Smooth muscle cell (in vitro differentiated cells): ENCODE measurements around the gene ARGFX. TPM values are rescaled to one million over a fixed set of nuclear protein-coding genes. Genes with fewer than 3 reads are reported as not detected.
"Not testable (repeated sequence)": the region's sequence is repeated elsewhere in the genome, so short reads cannot be mapped to it uniquely, and the experiment has no call there.

Source experiments
- DNase-seq: peaks from one replicate; lab custom pipeline; 2025; ENCODE audit not compliant: unreplicated experiment; lab: John Stamatoyannopoulos, UW
- H2AFZ ChIP-seq: fragments of 200-600 bp; sonication (generic); 2 replicates; pipeline ENCODE4 v1.6.0; 2016; ENCODE audit warnings: antibody characterized with exemption, low read depth, mild to moderate bottlenecking
- H3F3A ChIP-seq: fragments of 200-600 bp; sonication (generic); 2 replicates; pipeline ENCODE4 v1.6.0; 2017; ENCODE audit warnings: antibody characterized with exemption, low read depth
- H3K27ac ChIP-seq: fragments of 200-600 bp; sonication (generic); 2 replicates; pipeline ENCODE4 v1.5.1; 2016; ENCODE audit warnings: low read depth, mild to moderate bottlenecking
- H3K27me3 ChIP-seq: fragments of 200-600 bp; sonication (generic); 2 replicates; pipeline ENCODE4 v1.6.1; 2016; ENCODE audit warnings: low read depth, mild to moderate bottlenecking
- H3K36me3 ChIP-seq: fragments of 200-600 bp; sonication (generic); 2 replicates; pipeline ENCODE4 v1.5.1; 2016; ENCODE audit warnings: low read depth
- H3K4me1 ChIP-seq: fragments of 200-600 bp; sonication (generic); 2 replicates; pipeline ENCODE4 v1.5.1; 2016; ENCODE audit warnings: low read depth
- H3K4me2 ChIP-seq: fragments of 200-600 bp; sonication (generic); 2 replicates; pipeline ENCODE4 v1.6.0; 2016; ENCODE audit warnings: mild to moderate bottlenecking
- H3K4me3 ChIP-seq: fragments of 200-600 bp; sonication (generic); 2 replicates; pipeline ENCODE4 v1.5.1; 2016; ENCODE audit warnings: mild to moderate bottlenecking
- H3K79me2 ChIP-seq: fragments of 200-600 bp; sonication (generic); 2 replicates; pipeline ENCODE4 v1.6.0; 2016; ENCODE audit warnings: low read depth, mild to moderate bottlenecking
- H3K9ac ChIP-seq: fragments of 200-600 bp; sonication (generic); 2 replicates; pipeline ENCODE4 v1.6.0; 2016; ENCODE audit warnings: low read depth
- H3K9me3 ChIP-seq: fragments of 200-600 bp; sonication (generic); replicated peaks from 2 replicates; pipeline ENCODE4 v1.5.1; 2016; ENCODE audit warnings: low read depth
- H4K20me1 ChIP-seq: fragments of 200-600 bp; sonication (generic); 2 replicates; pipeline ENCODE4 v1.6.0; 2016; ENCODE audit warnings: low read depth
- WGBS: methylation state at CpG from one replicate; pipeline ENCODE4 v1.1.7; 2016; ENCODE audit warnings: low lambda C conversion rate; 5-methylcytosine and 5-hydroxymethylcytosine counted together
- polyA plus RNA-seq: library from polyadenylated mRNA; unstranded; fragments of >200 nt; fragmentation: Nextera tagmentation; extraction: Ambion mirVana; gene quantifications from 2 replicates; pipeline ENCODE4 v1.2.1, GENCODE V29; 2016
- total RNA-seq: library from RNA; depleted of rRNA; stranded (reverse); fragments of >200 nt; gene quantifications from 2 replicates; pipeline ENCODE4 v1.2.3, GENCODE V29; 2014
- TF ChIP-seq, protein P1 (sequence below): fragments of 200-600 bp; sonication (generic); IDR thresholded peaks from 2 replicates; pipeline ENCODE4 v1.5.1; 2017; ENCODE audit warnings: borderline replicate concordance, mild to moderate bottlenecking, antibody characterized with exemption; ENCODE audit not compliant: insufficient read depth, poor library complexity, severe bottlenecking

ARGFX gene
- total and polyA plus RNA-seq, 2 experiments from 2014 or later, result not detected

- Histone ChIP-seq H3K79me2 (no peaks in the 10 kb centered on the region), H4K20me1 (no peaks in the 10 kb centered on the region), H3K27ac (no peak overlapping the region), H3F3A (no peaks in the 10 kb centered on the region), H3K27me3 (peaks cover 5% of the 10 kb centered on the region), H3K4me3 (no peak overlapping the region), H3K9ac (no peak overlapping the region), H3K4me2 (no peak overlapping the region), H3K4me1 (no peaks in the 10 kb centered on the region), H2AFZ (no peak overlapping the region), H3K9me3 (no peaks in the 10 kb centered on the region), H3K36me3 (no peaks in the 10 kb centered on the region)
- TF ChIP-seq, protein P1, sequence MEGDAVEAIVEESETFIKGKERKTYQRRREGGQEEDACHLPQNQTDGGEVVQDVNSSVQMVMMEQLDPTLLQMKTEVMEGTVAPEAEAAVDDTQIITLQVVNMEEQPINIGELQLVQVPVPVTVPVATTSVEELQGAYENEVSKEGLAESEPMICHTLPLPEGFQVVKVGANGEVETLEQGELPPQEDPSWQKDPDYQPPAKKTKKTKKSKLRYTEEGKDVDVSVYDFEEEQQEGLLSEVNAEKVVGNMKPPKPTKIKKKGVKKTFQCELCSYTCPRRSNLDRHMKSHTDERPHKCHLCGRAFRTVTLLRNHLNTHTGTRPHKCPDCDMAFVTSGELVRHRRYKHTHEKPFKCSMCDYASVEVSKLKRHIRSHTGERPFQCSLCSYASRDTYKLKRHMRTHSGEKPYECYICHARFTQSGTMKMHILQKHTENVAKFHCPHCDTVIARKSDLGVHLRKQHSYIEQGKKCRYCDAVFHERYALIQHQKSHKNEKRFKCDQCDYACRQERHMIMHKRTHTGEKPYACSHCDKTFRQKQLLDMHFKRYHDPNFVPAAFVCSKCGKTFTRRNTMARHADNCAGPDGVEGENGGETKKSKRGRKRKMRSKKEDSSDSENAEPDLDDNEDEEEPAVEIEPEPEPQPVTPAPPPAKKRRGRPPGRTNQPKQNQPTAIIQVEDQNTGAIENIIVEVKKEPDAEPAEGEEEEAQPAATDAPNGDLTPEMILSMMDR, result no peak
- no peak for DNase-seq
- 98% methylated on average over 2 of the region's 2 CpGs for WGBS
Measured at GRCh38 chr3:121594850-121595249, 27.1 kb downstream of the ARGFX start.

GRCh38 chr3:121595765-121596406 lies 28.1 kb downstream of the ARGFX start:
- TF ChIP-seq, protein P1, result no peak
- Histone ChIP-seq H4K20me1 (no peaks in the 10 kb centered on the region), H2AFZ (no peak overlapping the region), H3F3A (no peaks in the 10 kb centered on the region), H3K9me3 (no peaks in the 10 kb centered on the region), H3K4me1 (no peaks in the 10 kb centered on the region), H3K9ac (no peak overlapping the region), H3K79me2 (no peaks in the 10 kb centered on the region), H3K4me3 (no peak overlapping the region), H3K27me3 (peaks cover 5% of the 10 kb centered on the region), H3K4me2 (no peak overlapping the region), H3K36me3 (no peaks in the 10 kb centered on the region), H3K27ac (no peak overlapping the region)
- no peak for DNase-seq
- WGBS, result 89% methylated on average over 4 of the region's 4 CpGs

DNA sequence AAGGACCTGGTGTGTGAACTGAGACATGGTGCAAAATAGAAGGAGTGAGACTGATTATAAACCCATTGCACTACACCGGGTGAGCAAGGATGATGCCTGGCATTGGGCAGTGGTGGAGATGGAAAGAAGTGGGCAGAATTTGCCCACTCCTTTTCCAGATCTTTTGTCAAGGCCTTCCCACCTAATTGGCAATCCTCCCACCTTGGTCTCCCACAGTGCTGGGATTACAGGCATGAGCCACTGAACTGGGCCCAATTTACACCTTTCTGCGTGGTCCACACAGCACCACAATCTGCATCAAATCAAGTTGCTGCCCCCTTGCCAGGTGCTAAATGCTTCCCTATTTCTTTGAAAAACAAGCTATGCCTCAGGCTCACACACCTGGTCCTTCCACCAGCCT lies 30.8 kb downstream of the ARGFX start:
- H3K36me3 ChIP-seq, result no peaks in the 10 kb centered on the region
- no peaks in the 10 kb centered on the region for H3K9me3 ChIP-seq

GRCh38 chr3:121599900-121600299 lies 32.2 kb downstream of the ARGFX start:
- H3K9me3 ChIP-seq, H3K9ac ChIP-seq, DNase-seq, H3K4me1 ChIP-seq, H2AFZ ChIP-seq, H4K20me1 ChIP-seq, H3K27ac ChIP-seq, H3K4me2 ChIP-seq, H3K36me3 ChIP-seq, H3K79me2 ChIP-seq, H3K4me3 ChIP-seq, H3F3A ChIP-seq, H3K27me3 ChIP-seq: not testable (repeated sequence)
- WGBS, result 100% methylated on average over 2 of the region's 2 CpGs

More for the DNA sequence above, 30.8 kb downstream of the ARGFX start:
- H3K4me3 ChIP-seq, result no peak overlapping the region
- H4K20me1 ChIP-seq, result no peaks in the 10 kb centered on the region
- H3F3A ChIP-seq, result no peaks in the 10 kb centered on the region
- TF ChIP-seq, protein P1, result no peak
- H3K27me3 ChIP-seq, result no peaks in the 10 kb centered on the region
- DNase-seq, result no peak
- no peak overlapping the region for H3K9ac ChIP-seq
- H3K4me1 ChIP-seq, result no peaks in the 10 kb centered on the region
- no peak overlapping the region for H2AFZ ChIP-seq
- H3K79me2 ChIP-seq, result no peaks in the 10 kb centered on the region
- H3K27ac ChIP-seq, result no peak overlapping the region
- H3K4me2 ChIP-seq, result no peak overlapping the region
- WGBS, result 91% methylated on average over 2 of the region's 2 CpGs
